Subcutaneous adipose tissue (tissue), 4 donors: ENCODE data around the gene HTT. TPM values are rescaled to one million over a fixed set of nuclear protein-coding genes. Genes with fewer than 3 reads are reported as not detected.

ENCODE experiments used
- CTCF ChIP-seq: fragments of 450-650 bp; IDR thresholded peaks from one replicate; pipeline ENCODE4 v1.5.1; 2016; ENCODE audit warnings: low read depth, mild to moderate bottlenecking, control low read depth, antibody characterized with exemption, moderate library complexity
- total RNA-seq, 4 donors: library from RNA; depleted of rRNA; stranded (reverse); fragments of >200 nt; gene quantifications; one replicate each; pipeline ENCODE4 v1.1.0, GENCODE V29; 2016

HTT gene
- total RNA-seq, 4 donors from 2014 or later, result 48.2 to 79.3 (median 72.1) TPM

GRCh38 chr4:3067473-3068001, 6.9 kb upstream of the HTT start:
- TF ChIP-seq CTCF, result no peak

GRCh38 chr4:3069661-3070199, 4.8 kb upstream of the HTT start:
- TF ChIP-seq CTCF, result no peak

GRCh38 chr4:3070709-3071500, 3.6 kb upstream of the HTT start:
- TF ChIP-seq CTCF, result no peak

GRCh38 chr4:3071811-3072210, 2.7 kb upstream of the HTT start:
- TF ChIP-seq CTCF, result no peak

- TF ChIP-seq CTCF, result no peak
These were observed 1.1 kb upstream of the HTT start for GRCh38 chr4:3073158-3074077.

- TF ChIP-seq CTCF, result no peak
These were observed 568 bp downstream of the HTT start for GRCh38 chr4:3074846-3075651.
